Sigmoid colon (tissue), 4 donors: ENCODE measurements around the gene TNIK.

Experiments used
- EP300 ChIP-seq, 4 donors: sonication (generic); formaldehyde crosslinking; IDR thresholded peaks; one replicate each; pipeline ENCODE4 v1.6.1; 2017; ENCODE audit warnings: antibody characterized with exemption in 4 of 4
- POLR2A ChIP-seq, 2 donors: fragments of 450-650 bp; IDR thresholded peaks; one replicate each; pipeline ENCODE4 v1.6.1; 2016; ENCODE audit warnings: antibody characterized with exemption in 2 of 2, mild to moderate bottlenecking in 2 of 2, moderate library complexity in 2 of 2
- POLR2AphosphoS5 ChIP-seq, 4 donors: sonication (generic); formaldehyde crosslinking; IDR thresholded peaks; one replicate each; pipeline ENCODE4 v1.6.1; 2017; ENCODE audit warnings: antibody characterized with exemption in 4 of 4
- TF ChIP-seq, protein P1 (sequence below), 4 experiments: fragments of 450-650 bp in 3 of 4; fragments of 200-600 bp in 1 of 4; IDR thresholded peaks; one replicate each; pipeline ENCODE4 v1.5.1; 2016 to 2019; ENCODE audit warnings: antibody characterized with exemption in 4 of 4, mild to moderate bottlenecking in 3 of 4, moderate library complexity in 2 of 4

DNA sequence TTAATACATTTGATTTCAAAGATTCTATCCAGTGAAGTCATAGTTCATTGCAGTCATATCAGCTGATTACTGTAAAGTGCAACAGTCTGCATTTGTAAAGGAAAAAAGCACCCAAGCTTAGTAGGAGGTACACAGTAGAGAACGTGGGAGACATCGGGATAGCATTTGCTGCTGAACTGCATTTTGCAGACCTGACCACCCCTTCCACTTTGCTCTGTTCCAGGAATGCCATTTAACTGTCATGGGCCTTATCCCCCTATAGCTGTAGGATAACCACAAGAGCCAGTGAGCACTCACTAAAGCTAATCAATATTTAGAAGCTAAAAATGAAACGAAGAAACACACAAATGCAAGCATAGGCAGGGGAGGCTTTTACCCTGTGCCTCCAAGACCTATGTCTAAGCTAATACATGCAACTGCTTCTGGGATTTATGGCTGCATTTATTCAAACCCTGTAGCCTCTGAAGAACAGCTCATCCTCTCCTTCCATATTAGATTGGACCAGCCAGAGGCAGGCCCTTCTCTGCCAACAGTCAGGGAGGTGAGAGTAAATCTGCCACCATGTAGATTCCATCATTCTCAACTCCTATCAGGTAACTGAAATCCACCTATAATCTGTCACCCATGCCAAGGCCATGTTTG, 23.0 kb downstream of the TNIK start:
- TF ChIP-seq POLR2AphosphoS5 (IDR thresholded peaks at IDR 0.05) (no peak), POLR2A (IDR thresholded peaks at IDR 0.05) (no peak), EP300 (IDR thresholded peaks at IDR 0.05) (no peak)
- TF ChIP-seq, protein P1, sequence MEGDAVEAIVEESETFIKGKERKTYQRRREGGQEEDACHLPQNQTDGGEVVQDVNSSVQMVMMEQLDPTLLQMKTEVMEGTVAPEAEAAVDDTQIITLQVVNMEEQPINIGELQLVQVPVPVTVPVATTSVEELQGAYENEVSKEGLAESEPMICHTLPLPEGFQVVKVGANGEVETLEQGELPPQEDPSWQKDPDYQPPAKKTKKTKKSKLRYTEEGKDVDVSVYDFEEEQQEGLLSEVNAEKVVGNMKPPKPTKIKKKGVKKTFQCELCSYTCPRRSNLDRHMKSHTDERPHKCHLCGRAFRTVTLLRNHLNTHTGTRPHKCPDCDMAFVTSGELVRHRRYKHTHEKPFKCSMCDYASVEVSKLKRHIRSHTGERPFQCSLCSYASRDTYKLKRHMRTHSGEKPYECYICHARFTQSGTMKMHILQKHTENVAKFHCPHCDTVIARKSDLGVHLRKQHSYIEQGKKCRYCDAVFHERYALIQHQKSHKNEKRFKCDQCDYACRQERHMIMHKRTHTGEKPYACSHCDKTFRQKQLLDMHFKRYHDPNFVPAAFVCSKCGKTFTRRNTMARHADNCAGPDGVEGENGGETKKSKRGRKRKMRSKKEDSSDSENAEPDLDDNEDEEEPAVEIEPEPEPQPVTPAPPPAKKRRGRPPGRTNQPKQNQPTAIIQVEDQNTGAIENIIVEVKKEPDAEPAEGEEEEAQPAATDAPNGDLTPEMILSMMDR (IDR thresholded peaks at IDR 0.05), result no peak
